LNCAP (cell line): ENCODE results near the gene GPR158.

Experiments used
- TF ChIP-seq, protein P1 (sequence below): fragments of 450-650 bp; IDR thresholded peaks from 2 replicates; pipeline ENCODE4 v1.5.1; 2017; ENCODE audit warnings: mild to moderate bottlenecking

The GPR158 gene

GRCh38 chr10:25465582-25466372 lies 291.0 kb downstream of the GPR158 start:
- TF ChIP-seq, protein P1, sequence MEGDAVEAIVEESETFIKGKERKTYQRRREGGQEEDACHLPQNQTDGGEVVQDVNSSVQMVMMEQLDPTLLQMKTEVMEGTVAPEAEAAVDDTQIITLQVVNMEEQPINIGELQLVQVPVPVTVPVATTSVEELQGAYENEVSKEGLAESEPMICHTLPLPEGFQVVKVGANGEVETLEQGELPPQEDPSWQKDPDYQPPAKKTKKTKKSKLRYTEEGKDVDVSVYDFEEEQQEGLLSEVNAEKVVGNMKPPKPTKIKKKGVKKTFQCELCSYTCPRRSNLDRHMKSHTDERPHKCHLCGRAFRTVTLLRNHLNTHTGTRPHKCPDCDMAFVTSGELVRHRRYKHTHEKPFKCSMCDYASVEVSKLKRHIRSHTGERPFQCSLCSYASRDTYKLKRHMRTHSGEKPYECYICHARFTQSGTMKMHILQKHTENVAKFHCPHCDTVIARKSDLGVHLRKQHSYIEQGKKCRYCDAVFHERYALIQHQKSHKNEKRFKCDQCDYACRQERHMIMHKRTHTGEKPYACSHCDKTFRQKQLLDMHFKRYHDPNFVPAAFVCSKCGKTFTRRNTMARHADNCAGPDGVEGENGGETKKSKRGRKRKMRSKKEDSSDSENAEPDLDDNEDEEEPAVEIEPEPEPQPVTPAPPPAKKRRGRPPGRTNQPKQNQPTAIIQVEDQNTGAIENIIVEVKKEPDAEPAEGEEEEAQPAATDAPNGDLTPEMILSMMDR: no peak

GRCh38 chr10:25467881-25468280 lies 293.1 kb downstream of the GPR158 start:
- TF ChIP-seq, protein P1: no peak

GRCh38 chr10:25481467-25481866 lies 306.7 kb downstream of the GPR158 start:
- TF ChIP-seq, protein P1: no peak

DNA sequence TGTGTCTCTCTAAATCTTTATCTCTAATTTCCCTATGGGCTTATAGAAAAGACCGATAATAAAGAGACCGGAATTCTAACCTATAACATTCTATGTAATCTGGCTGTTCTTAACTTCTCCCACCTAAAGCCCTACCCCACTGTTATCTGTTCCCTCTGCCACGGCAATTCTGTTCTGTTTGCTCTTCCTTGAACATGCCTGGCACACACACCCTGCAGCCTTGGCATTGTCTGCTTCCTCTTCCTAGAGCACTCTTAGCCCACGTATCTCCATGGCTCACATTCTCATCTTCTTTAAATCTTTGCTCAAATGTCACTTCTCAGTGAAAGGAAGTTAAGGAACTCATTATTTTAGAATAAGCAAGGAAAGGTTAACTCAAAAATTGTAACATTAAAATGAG lies 309.2 kb downstream of the GPR158 start:
- TF ChIP-seq, protein P1: no peak

DNA sequence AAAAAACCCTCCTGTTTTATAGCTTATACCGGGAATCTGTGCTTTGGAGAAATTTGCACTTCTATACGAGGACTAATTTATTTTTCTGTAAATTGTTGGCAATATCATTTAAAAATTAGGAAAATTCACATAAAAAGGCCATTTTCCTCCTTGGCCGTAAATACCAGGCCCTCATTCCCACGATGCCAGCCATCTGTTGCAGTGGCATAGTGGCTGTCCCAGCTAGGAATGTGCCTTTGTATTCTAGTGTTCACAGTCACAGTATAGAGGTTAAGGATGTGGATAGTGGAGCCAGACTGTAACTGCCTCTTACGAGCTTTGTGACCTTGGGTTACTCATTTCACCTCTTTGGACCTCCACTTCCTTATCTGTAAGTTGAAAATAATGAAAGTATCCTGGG lies 312.5 kb downstream of the GPR158 start:
- TF ChIP-seq, protein P1: no peak

- TF ChIP-seq, protein P1: no peak
Observed at GRCh38 chr10:25492040-25492439, 317.2 kb downstream of the GPR158 start.

- TF ChIP-seq, protein P1: no peak
Observed at GRCh38 chr10:25492680-25493079, 317.9 kb downstream of the GPR158 start.
